Embryonic facial prominence (tissue), 1 donor: ENCODE data around the gene ALDH16A1.

Experiments used
- DNase-seq: peaks from one replicate; pipeline ENCODE4 v3.0.0-alpha.2; 2016; ENCODE audit errors: extremely low spot score

Gene ALDH16A1

GRCh38 chr19:49453013-49453756 lies at the start of gene ALDH16A1:
Gene ALDH16A1 (plus strand): TSS chr19:49453225. CDS start chr19:49453332, 107 bp downstream.
- peak; percentile 97 for DNase-seq

DNA sequence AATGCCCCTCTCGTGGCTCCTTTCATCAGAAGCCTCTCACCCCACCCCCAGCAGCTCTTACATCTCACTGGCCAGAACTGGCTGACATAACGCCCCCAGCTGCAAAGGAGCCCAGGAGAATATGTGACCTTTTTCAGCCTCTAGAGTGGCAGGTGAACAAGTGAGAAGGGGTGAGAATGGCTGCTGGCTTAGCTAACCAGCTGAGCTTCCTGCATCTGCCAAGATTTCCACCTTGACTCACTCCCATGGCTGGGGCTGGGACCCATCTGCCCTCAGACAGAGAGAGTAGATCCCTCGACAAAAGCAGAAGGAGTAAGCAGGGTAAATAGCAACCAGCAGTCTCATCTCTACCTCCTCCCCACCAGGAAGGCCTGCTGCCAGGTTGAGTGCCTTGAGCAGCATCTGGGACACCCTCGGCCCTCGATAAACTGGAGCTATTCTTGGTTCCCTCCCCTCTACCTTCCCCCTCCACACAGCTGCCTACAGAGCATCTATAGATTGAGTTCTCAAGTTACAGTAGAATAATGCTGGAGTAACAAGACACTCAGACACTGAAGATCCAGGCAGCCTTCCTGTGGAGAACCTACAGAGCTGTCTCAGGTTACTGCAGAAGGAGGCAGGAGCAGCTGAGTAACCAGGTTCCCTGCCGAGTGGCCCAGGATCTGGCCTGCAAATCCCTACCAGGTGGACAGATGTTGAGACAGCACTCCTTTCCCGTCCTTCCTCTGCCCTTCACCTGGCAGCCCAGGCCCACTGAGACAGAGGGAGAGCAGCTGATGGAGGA lies 49.4 kb upstream of the ALDH16A1 start:
- DNase-seq, result no peak

- DNase-seq, result no peak
These were observed 45.9 kb upstream of the ALDH16A1 start for GRCh38 chr19:49407079-49407478.

DNA sequence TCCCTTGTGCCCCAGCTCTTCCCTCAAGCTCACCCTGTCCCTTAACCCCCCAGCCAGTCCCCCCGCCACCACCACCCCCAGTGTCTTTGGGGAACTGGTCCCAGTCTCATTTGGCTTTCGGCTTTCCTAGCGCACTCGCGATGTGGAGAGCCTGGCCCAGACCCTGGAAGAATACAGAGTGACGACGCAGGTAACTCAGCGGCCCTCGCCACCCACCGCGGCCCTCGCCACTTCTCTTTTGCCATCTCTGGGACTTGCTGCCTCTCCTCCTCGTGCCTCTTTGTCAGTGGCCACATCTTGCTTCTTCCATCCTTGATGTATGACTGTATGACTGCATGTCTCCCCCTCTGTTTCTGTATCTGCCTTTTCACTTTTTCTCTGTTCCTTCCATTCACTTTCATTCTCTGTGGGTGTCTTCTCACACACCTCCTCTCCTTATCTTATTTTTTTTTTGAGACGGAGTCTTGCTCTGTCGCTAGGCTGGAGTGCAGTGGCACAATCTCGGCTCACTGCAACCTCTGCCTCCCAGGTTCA lies 45.5 kb upstream of the ALDH16A1 start:
- no peak for DNase-seq

DNA sequence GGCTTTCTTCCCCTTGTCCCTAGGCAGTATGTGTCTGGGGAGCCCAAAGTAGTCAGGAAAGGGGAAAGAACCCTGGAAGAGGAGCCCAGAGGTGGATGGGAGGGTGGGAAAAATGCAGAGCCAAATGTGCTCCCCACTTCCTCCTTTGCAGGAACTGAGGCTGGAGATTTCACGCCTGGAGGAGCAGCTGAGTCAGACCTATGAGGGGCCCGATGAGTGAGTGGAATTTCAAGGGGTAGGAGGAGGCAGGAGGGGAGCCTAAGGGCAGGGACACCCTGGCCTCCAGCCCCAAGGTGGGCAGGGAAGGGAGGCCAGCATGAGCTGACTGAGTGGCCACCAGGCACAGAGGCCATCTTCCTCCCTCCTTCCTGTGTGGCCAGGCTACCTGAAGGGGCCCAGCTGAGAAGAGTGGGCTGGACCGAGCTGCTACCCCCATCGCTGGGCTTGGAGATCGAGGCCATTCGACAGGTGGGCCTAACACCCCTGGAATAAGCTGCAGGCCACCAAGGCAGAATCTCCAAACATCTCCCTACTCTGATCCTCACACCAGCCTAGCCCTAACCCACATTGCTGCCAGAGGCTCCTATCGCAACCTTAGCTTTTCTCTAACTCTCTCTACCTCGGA lies 44.1 kb upstream of the ALDH16A1 start:
- no peak for DNase-seq

DNA sequence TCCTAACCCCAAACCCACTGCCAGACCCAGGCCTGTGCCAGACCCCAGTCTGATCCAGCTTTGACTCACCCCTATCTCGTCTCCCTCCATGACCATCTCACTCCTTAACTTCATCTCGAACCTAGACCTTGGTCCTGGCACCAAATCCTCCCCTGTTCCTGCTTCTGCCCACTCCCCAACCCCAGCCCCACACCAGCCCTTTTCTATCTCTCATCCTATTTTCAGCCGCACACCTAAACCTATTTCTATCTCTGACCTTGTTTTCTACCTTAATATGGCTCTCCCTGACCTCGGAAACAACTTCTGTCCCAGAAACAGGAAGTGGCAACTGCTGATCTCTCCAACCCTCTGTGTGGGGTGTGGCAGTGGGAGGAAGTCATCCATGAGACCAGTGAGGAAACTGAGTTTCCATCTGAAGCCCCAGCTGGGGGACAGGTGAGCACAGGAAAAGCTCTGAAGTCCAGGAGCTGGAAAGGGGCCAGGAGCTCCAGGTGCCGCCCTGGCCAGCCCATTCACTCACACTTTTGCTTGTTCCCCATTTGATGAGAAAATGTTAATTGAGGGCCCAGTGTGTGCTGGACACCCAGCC lies 43.5 kb upstream of the ALDH16A1 start:
- DNase-seq, result no peak

DNA sequence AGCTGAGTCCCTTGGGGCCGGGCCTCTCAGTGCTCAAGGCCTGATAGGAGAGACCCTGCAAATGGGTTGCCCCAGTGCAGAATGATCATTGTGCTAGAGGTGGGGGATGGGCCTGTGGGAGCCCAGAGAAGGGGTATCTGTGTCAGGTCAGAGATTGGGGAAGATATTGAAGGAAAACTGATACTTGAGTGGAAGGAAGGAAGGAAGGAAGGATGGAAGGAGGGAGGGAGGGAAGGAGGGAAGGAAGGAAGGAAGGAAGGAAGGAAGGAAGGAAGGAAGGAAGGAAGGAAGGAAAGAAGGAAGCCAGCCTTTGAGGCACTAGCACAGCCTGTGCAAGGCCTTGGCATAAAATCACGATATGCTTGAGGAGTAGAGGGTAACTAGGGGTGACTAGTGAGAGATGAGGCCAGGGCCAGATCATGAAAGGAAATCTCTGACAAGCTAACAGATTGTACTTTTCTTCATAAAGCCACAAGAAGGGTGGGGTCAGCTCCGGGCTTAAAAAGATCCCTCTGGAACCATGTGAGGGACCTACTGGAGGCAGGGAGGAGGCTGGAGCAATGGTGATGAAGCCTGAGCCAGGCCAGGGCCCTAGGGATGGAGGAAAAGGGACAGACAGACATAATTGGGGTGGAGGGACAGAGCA lies 41.2 kb upstream of the ALDH16A1 start:
- DNase-seq, result no peak

GRCh38 chr19:49413348-49413747 lies 39.7 kb upstream of the ALDH16A1 start:
- DNase-seq, result no peak

GRCh38 chr19:49414256-49414655 lies 38.8 kb upstream of the ALDH16A1 start:
- DNase-seq, result no peak

DNA sequence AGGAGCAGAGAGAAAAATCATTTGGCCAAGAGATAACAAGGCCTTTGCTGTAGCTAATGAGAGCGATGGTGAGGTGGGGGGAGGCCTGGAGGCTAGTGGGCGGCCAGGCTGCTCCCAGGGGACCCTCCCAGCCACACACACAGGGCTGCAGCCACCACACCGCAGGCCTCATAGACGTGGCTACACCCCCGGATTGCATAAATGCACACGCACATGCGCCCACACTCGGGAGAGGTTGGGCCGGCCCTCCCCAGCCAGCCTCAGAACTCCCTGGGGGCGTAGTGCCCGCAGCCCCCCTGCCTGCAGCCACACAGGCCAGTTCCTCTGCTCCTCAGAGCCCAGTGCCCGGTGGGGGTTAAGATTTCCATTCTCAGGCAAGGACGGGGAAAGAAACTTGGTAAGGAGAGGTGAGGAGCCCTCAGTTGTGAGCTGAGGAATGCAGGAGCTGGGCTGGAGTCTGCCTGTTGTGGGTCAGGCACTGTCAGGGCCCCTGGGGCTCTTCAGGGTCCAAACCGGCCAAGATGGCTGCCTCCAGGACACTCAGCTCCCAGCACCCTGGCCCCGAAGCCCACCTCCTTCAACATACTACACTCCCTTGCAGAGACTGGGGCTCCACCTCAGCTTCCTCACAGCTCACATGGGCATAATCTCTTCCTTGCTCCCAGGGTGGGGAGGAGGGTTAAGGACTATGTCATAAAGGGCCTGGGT lies 37.8 kb upstream of the ALDH16A1 start:
- no peak for DNase-seq

DNA sequence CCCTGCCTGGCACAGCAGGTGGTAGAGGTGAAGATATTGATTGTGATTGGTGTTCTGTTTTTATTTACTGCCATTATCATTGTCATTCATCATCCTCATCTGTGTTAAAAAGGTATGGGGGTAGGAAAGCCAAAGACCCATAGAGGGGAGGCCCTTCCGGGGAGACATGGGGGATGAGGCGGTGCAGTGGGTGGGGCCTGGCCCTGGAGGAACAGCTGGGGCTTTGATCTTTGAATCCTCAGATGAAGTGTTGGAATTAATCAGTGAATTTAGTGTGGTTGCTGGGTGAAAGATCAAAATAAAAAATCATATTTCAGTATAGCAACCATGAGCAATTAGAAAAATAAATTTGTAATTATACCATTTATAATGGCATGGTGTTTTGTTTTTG lies 37.2 kb upstream of the ALDH16A1 start:
- no peak for DNase-seq

DNA sequence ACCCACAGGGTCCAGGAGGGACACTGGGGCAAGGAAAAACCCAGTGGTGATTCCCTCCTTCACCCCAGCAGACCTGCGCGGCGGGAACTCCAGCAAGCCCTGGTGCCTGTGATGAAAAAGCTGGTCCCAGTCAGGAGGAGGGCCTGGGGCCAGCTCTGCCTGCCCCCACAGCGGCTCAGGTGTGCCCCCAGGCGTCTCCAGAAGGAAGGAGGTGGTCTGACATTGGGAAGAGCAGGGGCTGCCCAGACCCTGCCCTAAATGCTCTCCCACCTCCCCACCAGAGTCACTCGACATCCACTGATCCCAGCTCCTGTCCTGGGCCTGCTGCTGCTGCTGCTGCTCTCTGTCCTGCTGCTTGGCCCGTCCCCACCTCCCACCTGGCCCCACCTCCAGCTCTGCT lies 35.9 kb upstream of the ALDH16A1 start:
- DNase-seq, result no peak

DNA sequence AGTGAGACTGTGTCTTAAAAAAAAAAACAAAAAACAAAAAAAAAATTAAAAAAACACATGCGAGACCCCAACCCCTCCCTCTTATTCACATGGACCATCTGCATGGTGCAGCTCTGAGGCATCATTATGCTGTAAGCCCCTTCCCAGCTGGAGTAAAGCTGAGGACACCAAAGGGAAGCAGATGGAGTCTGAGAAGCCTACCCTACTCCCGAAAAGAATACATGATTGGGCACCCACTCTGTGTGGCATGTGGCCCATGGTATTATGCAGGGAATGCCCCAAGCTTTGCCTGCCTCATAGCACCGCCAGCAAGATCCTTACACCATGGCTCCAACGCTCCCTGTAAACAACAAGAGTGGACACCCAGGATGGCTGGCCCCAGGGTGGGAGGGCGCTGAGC lies 34.5 kb upstream of the ALDH16A1 start:
- DNase-seq, result no peak

DNA sequence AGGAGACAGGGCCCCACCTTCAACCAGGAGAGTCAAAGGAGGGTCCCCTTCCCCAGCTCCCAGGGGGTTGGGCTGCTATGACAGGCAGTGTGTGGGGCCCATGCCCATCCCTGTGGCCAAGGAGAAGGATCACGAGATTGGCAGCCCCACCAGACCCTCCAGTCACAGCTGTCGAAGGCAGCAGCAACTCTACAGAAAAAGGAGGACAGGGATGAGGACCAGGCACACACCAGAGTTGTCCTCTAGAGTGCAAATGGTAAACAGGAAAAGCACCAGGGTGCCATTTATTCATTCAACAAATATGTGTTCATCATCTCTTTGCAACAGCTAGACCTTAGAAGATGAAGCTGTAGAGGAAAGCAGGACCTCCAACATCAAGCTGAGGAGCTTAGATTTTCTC lies 33.9 kb upstream of the ALDH16A1 start:
- DNase-seq, result no peak

DNA sequence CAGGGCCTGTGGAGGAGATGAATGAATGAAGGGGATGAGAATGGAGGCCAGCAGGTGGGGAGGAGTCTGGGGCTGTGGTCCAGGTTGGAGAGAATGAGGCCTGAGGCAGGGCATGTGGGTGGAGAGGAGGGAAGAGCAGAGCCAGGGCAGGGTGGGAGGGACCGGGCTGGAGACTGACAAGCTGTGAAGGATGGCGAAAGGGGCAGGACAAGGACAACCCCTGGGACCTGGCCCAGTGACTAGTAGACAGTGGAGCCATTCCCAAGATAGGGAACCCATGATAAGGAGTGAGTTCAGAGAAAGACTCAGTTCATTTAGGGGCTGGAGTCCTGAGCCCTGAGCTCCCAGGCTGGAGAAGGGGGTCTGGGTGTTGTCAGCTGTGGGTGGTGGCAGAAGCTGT lies 32.8 kb upstream of the ALDH16A1 start:
- DNase-seq, result no peak

GRCh38 chr19:49421039-49421877 lies 31.8 kb upstream of the ALDH16A1 start:
- no peak for DNase-seq

GRCh38 chr19:49421878-49422202 lies 31.2 kb upstream of the ALDH16A1 start:
- DNase-seq, result no peak

- no peak for DNase-seq
These were observed 30.5 kb upstream of the ALDH16A1 start for GRCh38 chr19:49422407-49423070.

GRCh38 chr19:49423071-49423984 lies 29.7 kb upstream of the ALDH16A1 start, which contains the start of gene PTH2:
Gene PTH2 (minus strand): TSS chr19:49423441. CDS start chr19:49423339, 102 bp downstream.
- DNase-seq, result no peak
